HL-60 (cell line): Measurements from ENCODE around the gene ANO10.

ENCODE experiments used
- DNase-seq, 2 experiments: peaks; one replicate each; pipeline ENCODE4 v3.0.0-alpha.2; 2010 to 2020; ENCODE audit warnings: low read depth in 1 of 2, low spot score in 1 of 2
- H3K27ac ChIP-seq: fragments of 250-450 bp; sonication (Bioruptor Pico); replicated peaks from 2 replicates; pipeline ENCODE4 v1.5.1; 2020; ENCODE audit warnings: mild to moderate bottlenecking, moderate library complexity
- H3K27me3 ChIP-seq: fragments of 250-450 bp; sonication (Bioruptor Pico); 2 replicates; pipeline ENCODE4 v1.5.1; 2021; ENCODE audit warnings: mild to moderate bottlenecking, moderate library complexity; ENCODE audit not compliant: insufficient read depth, poor library complexity, severe bottlenecking
- H3K4me3 ChIP-seq: replicated peaks from 2 replicates; pipeline ENCODE4 v1.5.1; 2011; ENCODE audit warnings: mild to moderate bottlenecking, control low read depth, low read length; ENCODE audit not compliant: insufficient read depth
- CTCF ChIP-seq: IDR thresholded peaks from one replicate; pipeline ENCODE4 v1.5.1; 2011; ENCODE audit warnings: low read length, control low read depth, inconsistent platforms; ENCODE audit not compliant: insufficient read depth
- GABPA ChIP-seq: IDR thresholded peaks from 2 replicates; pipeline ENCODE4 v1.6.1; 2012; ENCODE audit warnings: low read depth
- POLR2AphosphoS5 ChIP-seq: IDR thresholded peaks from 2 replicates; pipeline ENCODE4 v1.6.1; 2012; ENCODE audit warnings: low read depth
- REST ChIP-seq: IDR thresholded peaks from 2 replicates; pipeline ENCODE4 v1.6.1; 2012; ENCODE audit warnings: low read depth; ENCODE audit not compliant: insufficient replicate concordance
- SPI1 ChIP-seq: IDR thresholded peaks from 2 replicates; pipeline ENCODE4 v1.6.1; 2012; ENCODE audit warnings: low read depth, mild to moderate bottlenecking, borderline replicate concordance

ANO10 gene

GRCh38 chr3:43512754-43513404 lies 108.9 kb downstream of the ANO10 start:
- Histone ChIP-seq H3K4me3 (no peak overlapping the region), H3K27ac (no peak overlapping the region), H3K27me3 (no peaks in the 10 kb centered on the region)
- TF ChIP-seq POLR2AphosphoS5 (no peak), GABPA (no peak), CTCF (no peak), SPI1 (no peak), REST (no peak)
- no peak for DNase-seq

- TF ChIP-seq REST (no peak), SPI1 (no peak), CTCF (no peak), GABPA (no peak), POLR2AphosphoS5 (no peak)
- no peak overlapping the region for H3K27ac ChIP-seq
- no peaks in the 10 kb centered on the region for H3K27me3 ChIP-seq
- no peak for DNase-seq
- H3K4me3 ChIP-seq, result no peak overlapping the region
Measured at GRCh38 chr3:43506644-43507043, 115.2 kb downstream of the ANO10 start.

- TF ChIP-seq CTCF (no peak), SPI1 (no peak), REST (no peak), POLR2AphosphoS5 (no peak), GABPA (no peak)
- Histone ChIP-seq H3K27ac (no peak overlapping the region), H3K4me3 (no peak overlapping the region), H3K27me3 (no peaks in the 10 kb centered on the region)
- no peak for DNase-seq
Measured at GRCh38 chr3:43505351-43505750, 116.5 kb downstream of the ANO10 start.
